IMR-90 (cell line): ENCODE results near the gene PRPS1. TPM values are rescaled to one million over a fixed set of nuclear protein-coding genes. Genes with fewer than 3 reads are reported as not detected.

ENCODE experiments used
- ATAC-seq: fragments of 200-7000 bp; cut with Tn5 transposase; 2 replicates; pipeline ENCODE4 v1.9.1; 2020; ENCODE audit warnings: low read depth, mild to moderate bottlenecking, moderate library complexity
- BruUV-seq: library from RNA; stranded (reverse); fragments of 400-500 nt; replicated peaks from 2 replicates; lab custom pipeline; 2021; lab: Mats Ljungman, UMichigan
- CTCF ChIA-PET: fragments of 300-600 bp; formaldehyde crosslinking; extraction: SDS; loops from one replicate; lab custom pipeline; 2021; ENCODE audit warnings: antibody characterized with exemption; lab: Yijun Ruan, JAX
- POLR2A ChIA-PET: fragments of 300-600 bp; sonication (Branson Sonifier 250); formaldehyde crosslinking; loops from one replicate; lab custom pipeline; 2022; ENCODE audit warnings: antibody characterized with exemption; ENCODE audit not compliant: unreplicated experiment; lab: Charles Lee
- DNase-seq: peaks from one replicate; pipeline ENCODE4 v3.0.0; 2013
- H2AFZ ChIP-seq: replicated peaks from 2 replicates; pipeline ENCODE3; 2013; ENCODE audit warnings: low read length, mild to moderate bottlenecking; ENCODE audit not compliant: poor library complexity
- H2AK5ac ChIP-seq: 2 replicates; pipeline ENCODE4 v1.6.1; 2013; ENCODE audit warnings: low read depth, low read length, inconsistent platforms
- H2AK9ac ChIP-seq: replicated peaks from 2 replicates; pipeline ENCODE3; 2013; ENCODE audit warnings: mild to moderate bottlenecking, low read depth, low read length, moderate library complexity; ENCODE audit not compliant: poor library complexity
- H2BK120ac ChIP-seq: 2 replicates; pipeline ENCODE4 v1.6.1; 2013; ENCODE audit warnings: low read depth, low read length, inconsistent platforms
- H2BK15ac ChIP-seq: 3 replicates; pipeline ENCODE4 v1.6.1; 2013; ENCODE audit warnings: low read depth, low read length, inconsistent platforms
- H2BK20ac ChIP-seq: 2 replicates; pipeline ENCODE4 v1.6.1; 2013; ENCODE audit warnings: low read depth, mild to moderate bottlenecking, inconsistent platforms, low read length, moderate library complexity
- H2BK5ac ChIP-seq: 2 replicates; pipeline ENCODE4 v1.6.1; 2013; ENCODE audit warnings: mild to moderate bottlenecking, low read depth, low read length, inconsistent platforms; ENCODE audit not compliant: poor library complexity, severe bottlenecking
- H3K14ac ChIP-seq: replicated peaks from 2 replicates; pipeline ENCODE4 v1.6.1; 2013; ENCODE audit warnings: low read depth, low read length, inconsistent platforms
- H3K18ac ChIP-seq: 2 replicates; pipeline ENCODE4 v1.6.1; 2013; ENCODE audit warnings: low read depth, low read length, control low read depth
- H3K23ac ChIP-seq: 2 replicates; pipeline ENCODE4 v1.6.1; 2013; ENCODE audit warnings: low read depth, low read length, inconsistent platforms
- H3K27ac ChIP-seq: 2 replicates; pipeline ENCODE4 v1.5.1; 2013; ENCODE audit warnings: mild to moderate bottlenecking, control low read depth, low read length; ENCODE audit not compliant: insufficient read depth
- H3K27me3 ChIP-seq: 2 replicates; pipeline ENCODE4 v1.6.1; 2013; ENCODE audit warnings: low read length; ENCODE audit not compliant: control insufficient read depth, insufficient read depth
- H3K36me3 ChIP-seq: 2 replicates; pipeline ENCODE4 v1.6.1; 2013; ENCODE audit warnings: low read length, mixed read lengths; ENCODE audit not compliant: control insufficient read depth, insufficient read depth
- H3K4ac ChIP-seq: 2 replicates; pipeline ENCODE4 v1.6.1; 2013; ENCODE audit warnings: low read depth, low read length, inconsistent platforms
- H3K4me1 ChIP-seq: 2 replicates; pipeline ENCODE4 v1.6.1; 2013; ENCODE audit warnings: low read length, mixed read lengths; ENCODE audit not compliant: control insufficient read depth, insufficient read depth
- H3K4me2 ChIP-seq: 2 replicates; pipeline ENCODE4 v1.6.1; 2013; ENCODE audit warnings: low read depth, mild to moderate bottlenecking, control low read depth, low read length, moderate library complexity
- H3K4me3 ChIP-seq: 2 replicates; pipeline ENCODE4 v1.5.1; 2013; ENCODE audit warnings: low read depth, mild to moderate bottlenecking, control low read depth, low read length, moderate library complexity; ENCODE audit not compliant: insufficient read depth
- H3K56ac ChIP-seq: 2 replicates; pipeline ENCODE4 v1.6.1; 2013; ENCODE audit warnings: low read length, inconsistent platforms; ENCODE audit not compliant: insufficient read depth; ENCODE audit errors: extremely low read depth
- H3K79me1 ChIP-seq, 2 experiments: 2 replicates each; pipeline ENCODE4 v1.6.1; 2013; ENCODE audit warnings: low read length in 2 of 2, inconsistent platforms in 1 of 2, low read depth in 1 of 2
- H3K9ac ChIP-seq: 2 replicates; pipeline ENCODE4 v1.6.1; 2013; ENCODE audit warnings: low read depth, low read length, control low read depth
- H3K9me1 ChIP-seq: 2 replicates; pipeline ENCODE4 v1.6.1; 2013; ENCODE audit warnings: low read length, inconsistent platforms; ENCODE audit not compliant: insufficient read depth
- H3K9me3 ChIP-seq: 2 replicates; pipeline ENCODE4 v1.6.1; 2013; ENCODE audit warnings: low read length; ENCODE audit not compliant: control insufficient read depth, insufficient read depth
- H4K20me1 ChIP-seq: 2 replicates; pipeline ENCODE4 v1.6.1; 2013; ENCODE audit warnings: low read length, inconsistent platforms; ENCODE audit not compliant: insufficient read depth
- H4K5ac ChIP-seq: 2 replicates; pipeline ENCODE4 v1.6.1; 2013; ENCODE audit warnings: mild to moderate bottlenecking, low read depth, low read length, control low read depth
- H4K8ac ChIP-seq, 2 experiments: 2 replicates each; pipeline ENCODE4 v1.6.1; 2013; ENCODE audit warnings: low read depth in 2 of 2, low read length in 2 of 2, control low read depth in 1 of 2, inconsistent platforms in 1 of 2
- H4K91ac ChIP-seq: 2 replicates; pipeline ENCODE4 v1.6.1; 2013; ENCODE audit warnings: low read depth, low read length, inconsistent platforms; ENCODE audit not compliant: insufficient read depth
- BHLHE40 ChIP-seq: fragments of 150-350 bp; IDR thresholded peaks from 2 replicates; pipeline ENCODE4 v1.6.1; 2016; ENCODE audit warnings: mild to moderate bottlenecking, low read depth, low read length
- MAFK ChIP-seq: IDR thresholded peaks from 2 replicates; pipeline ENCODE4 v1.6.1; 2012; ENCODE audit warnings: low read depth, low read length, improper control_type of control experiment
- POLR2A ChIP-seq: IDR thresholded peaks from 2 replicates; pipeline ENCODE4 v1.6.1; 2012; ENCODE audit warnings: mild to moderate bottlenecking, low read depth, low read length
- RCOR1 ChIP-seq: IDR thresholded peaks from 2 replicates; pipeline ENCODE4 v1.6.1; 2012; ENCODE audit warnings: mild to moderate bottlenecking, low read length, improper control_type of control experiment; ENCODE audit not compliant: insufficient replicate concordance
- SMC3 ChIP-seq: fragments of 150-350 bp; IDR thresholded peaks from 2 replicates; pipeline ENCODE4 v1.6.1; 2016; ENCODE audit warnings: low read depth, mild to moderate bottlenecking, antibody characterized with exemption, low read length, moderate library complexity
- WGBS, 2 experiments: methylation state at CpG; one replicate each; pipeline versions ENCODE4 v1.1.5 to v1.1.7; 2013; ENCODE audit warnings: missing lambda C conversion rate in 2 of 2; ENCODE audit not compliant: insufficient read length in 1 of 2; ENCODE audit errors: extremely low coverage in 2 of 2; 5-methylcytosine and 5-hydroxymethylcytosine counted together
- dilution Hi-C: fragments of 300-500 bp; cut with HindIII; formaldehyde crosslinking; loops from one replicate; pipeline ENCODE4 v1.14.3; 2018; ENCODE audit warnings: low sequenced_read_pairs; ENCODE audit not compliant: unreplicated experiment
- in situ Hi-C: fragments of 300-500 bp; cut with MboI; formaldehyde crosslinking; loops from 3 replicates; pipeline ENCODE4 v1.14.3; 2019; ENCODE audit warnings: low sequenced_read_pairs, inconsistent platforms, mixed read lengths
- intact Hi-C: fragments of 100-400 bp; cut with micrococcal nuclease; formaldehyde crosslinking; loops from 2 replicates; pipeline ENCODE4 v1.10.0; 2022
- polyA plus RNA-seq, 3 experiments: library from polyadenylated mRNA; depleted of rRNA; stranded (reverse); fragments of >200 nt; gene quantifications; 2 replicates each; pipeline ENCODE4 v1.2.3, GENCODE V29; 2012; ENCODE audit warnings: low replicate concordance in 1 of 3
- total RNA-seq: library from RNA; depleted of rRNA; stranded (reverse); fragments of >200 nt; gene quantifications from 2 replicates; pipeline ENCODE4 v1.2.3, GENCODE V29; 2012
- TF ChIP-seq, protein P1 (sequence below): fragments of 150-350 bp; IDR thresholded peaks from 2 replicates; pipeline ENCODE4 v1.6.1; 2017; ENCODE audit warnings: mild to moderate bottlenecking, antibody characterized with exemption, low read length, low read depth
- TF ChIP-seq, protein P2 (sequence below): conservative IDR thresholded peaks from 2 replicates; pipeline ENCODE4 v1.5.1; 2012; ENCODE audit warnings: mild to moderate bottlenecking, low read depth, low read length, improper control_type of control experiment

PRPS1 gene
- total and polyA plus RNA-seq, 2 of the 4 experiments (the other 2 are of a cell fraction): 118 to 137 TPM

DNA sequence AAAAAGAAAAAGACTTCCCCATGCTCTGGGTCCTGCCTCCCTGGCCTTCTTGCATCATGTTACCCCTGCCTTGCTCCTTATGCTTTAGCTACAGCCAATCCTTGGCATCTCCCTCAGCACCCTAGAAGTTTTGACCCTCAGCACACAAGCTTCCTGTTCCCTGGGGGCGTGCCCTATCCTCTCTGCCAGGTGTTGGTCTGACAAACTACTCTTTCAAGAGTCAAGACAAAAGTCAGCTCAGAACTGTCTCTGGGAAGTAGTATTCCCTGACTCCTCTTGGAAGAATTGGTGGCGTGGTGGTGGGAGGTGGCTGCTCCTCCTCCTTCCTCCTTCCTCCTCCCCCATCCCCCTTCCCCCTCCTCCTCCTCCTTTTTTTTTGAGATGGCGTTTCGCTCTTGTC, 41.0 kb downstream of the PRPS1 start:
- peaks cover 11% of the 10 kb centered on the region for H3K27me3 ChIP-seq
- dilution Hi-C loops (no loop called here), intact Hi-C loops (loop anchor here (10.0 kb wide), 1 partner anchor 774 kb away; no protein-coding TSS in a partner anchor), in situ Hi-C loops (loop anchor here (10.0 kb wide), 1 partner anchor 406 kb away; no protein-coding TSS in a partner anchor)
- H3K9me3 ChIP-seq: no peaks in the 10 kb centered on the region
- H2BK20ac ChIP-seq: no peak overlapping the region
- ChIA-PET POLR2A (no interaction called here), CTCF (interaction anchor here (0.6 to 0.7 kb wide), 2 partner anchors 111 to 770 kb away, joined by 3 to 5 read pairs; no protein-coding TSS in a partner anchor)
- no peak overlapping the region for H3K14ac ChIP-seq
- TF ChIP-seq RCOR1 (no peak), BHLHE40 (no peak), SMC3 (no peak), POLR2A (no peak), MAFK (no peak)
- TF ChIP-seq, protein P1, sequence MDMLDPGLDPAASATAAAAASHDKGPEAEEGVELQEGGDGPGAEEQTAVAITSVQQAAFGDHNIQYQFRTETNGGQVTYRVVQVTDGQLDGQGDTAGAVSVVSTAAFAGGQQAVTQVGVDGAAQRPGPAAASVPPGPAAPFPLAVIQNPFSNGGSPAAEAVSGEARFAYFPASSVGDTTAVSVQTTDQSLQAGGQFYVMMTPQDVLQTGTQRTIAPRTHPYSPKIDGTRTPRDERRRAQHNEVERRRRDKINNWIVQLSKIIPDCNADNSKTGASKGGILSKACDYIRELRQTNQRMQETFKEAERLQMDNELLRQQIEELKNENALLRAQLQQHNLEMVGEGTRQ: no peak
- TF ChIP-seq, protein P2, sequence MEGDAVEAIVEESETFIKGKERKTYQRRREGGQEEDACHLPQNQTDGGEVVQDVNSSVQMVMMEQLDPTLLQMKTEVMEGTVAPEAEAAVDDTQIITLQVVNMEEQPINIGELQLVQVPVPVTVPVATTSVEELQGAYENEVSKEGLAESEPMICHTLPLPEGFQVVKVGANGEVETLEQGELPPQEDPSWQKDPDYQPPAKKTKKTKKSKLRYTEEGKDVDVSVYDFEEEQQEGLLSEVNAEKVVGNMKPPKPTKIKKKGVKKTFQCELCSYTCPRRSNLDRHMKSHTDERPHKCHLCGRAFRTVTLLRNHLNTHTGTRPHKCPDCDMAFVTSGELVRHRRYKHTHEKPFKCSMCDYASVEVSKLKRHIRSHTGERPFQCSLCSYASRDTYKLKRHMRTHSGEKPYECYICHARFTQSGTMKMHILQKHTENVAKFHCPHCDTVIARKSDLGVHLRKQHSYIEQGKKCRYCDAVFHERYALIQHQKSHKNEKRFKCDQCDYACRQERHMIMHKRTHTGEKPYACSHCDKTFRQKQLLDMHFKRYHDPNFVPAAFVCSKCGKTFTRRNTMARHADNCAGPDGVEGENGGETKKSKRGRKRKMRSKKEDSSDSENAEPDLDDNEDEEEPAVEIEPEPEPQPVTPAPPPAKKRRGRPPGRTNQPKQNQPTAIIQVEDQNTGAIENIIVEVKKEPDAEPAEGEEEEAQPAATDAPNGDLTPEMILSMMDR: no peak
- H3K9ac ChIP-seq: no peak overlapping the region
- H3K18ac ChIP-seq: no peak overlapping the region
- no peak overlapping the region for H2BK120ac ChIP-seq
- H3K9me1 ChIP-seq: no peaks in the 10 kb centered on the region
- no peak overlapping the region for H4K91ac ChIP-seq
- no peak overlapping the region for H2AK5ac ChIP-seq
- H3K79me1 ChIP-seq: no peaks in the 10 kb centered on the region
- no peak for ATAC-seq
- H3K4me2 ChIP-seq: no peak overlapping the region
- H3K4me1 ChIP-seq: 0 out of 2 replicates have a peak, but pooled peaks cover 1% of the 10 kb centered on the region
- H4K20me1 ChIP-seq: no peaks in the 10 kb centered on the region
- H3K23ac ChIP-seq: no peak overlapping the region
- no peak overlapping the region for H2BK5ac ChIP-seq
- H2AK9ac ChIP-seq: no peak overlapping the region
- no TSS peak for BruUV-seq
- no peak overlapping the region for H3K56ac ChIP-seq
- no peak overlapping the region for H3K4me3 ChIP-seq
- H4K5ac ChIP-seq: no peak overlapping the region
- no peak overlapping the region for H2AFZ ChIP-seq
- H3K36me3 ChIP-seq: no peaks in the 10 kb centered on the region
- no peak overlapping the region for H3K4ac ChIP-seq
- no peak overlapping the region for H3K27ac ChIP-seq
- WGBS, 2 experiments: no CpG with 5 or more reads among the region's 4 CpGs
- no peak for DNase-seq
- H2BK15ac ChIP-seq: no peak overlapping the region
- no peak overlapping the region for H4K8ac ChIP-seq
